ENCODE results near the gene DISP1.

The DISP1 gene

GRCh38 chr1:222814536-222815439, at the start of gene DISP1:
DISP1 (plus strand) TSS chr1:222815039; CDS start chr1:222942824, 127,785 bp downstream.
- peak; percentile 80 for DNase-seq

GRCh38 chr1:222767152-222767571, 47.7 kb upstream of the DISP1 start:
- DNase-seq = no peak

- DNase-seq = no peak
Observed at GRCh38 chr1:222768592-222768991, 46.2 kb upstream of the DISP1 start.

GRCh38 chr1:222769181-222769580, 45.7 kb upstream of the DISP1 start:
- DNase-seq = no peak

GRCh38 chr1:222769971-222770620, 44.7 kb upstream of the DISP1 start:
- no peak for DNase-seq

- no peak for DNase-seq
Observed at GRCh38 chr1:222772996-222773379, 41.9 kb upstream of the DISP1 start.

GRCh38 chr1:222777463-222777862, 37.4 kb upstream of the DISP1 start:
- DNase-seq = no peak

- DNase-seq = no peak
Observed at GRCh38 chr1:222777977-222778376, 36.9 kb upstream of the DISP1 start.

GRCh38 chr1:222781251-222781650, 33.6 kb upstream of the DISP1 start:
- no peak for DNase-seq

GRCh38 chr1:222783051-222783450, 31.8 kb upstream of the DISP1 start:
- DNase-seq = no peak

GRCh38 chr1:222784371-222784770, 30.5 kb upstream of the DISP1 start:
- no peak for DNase-seq

- DNase-seq = no peak
Observed at GRCh38 chr1:222784916-222785315, 29.9 kb upstream of the DISP1 start.

- DNase-seq = no peak
Observed at GRCh38 chr1:222785529-222785928, 29.3 kb upstream of the DISP1 start.

- no peak for DNase-seq
Observed at GRCh38 chr1:222786121-222786520, 28.7 kb upstream of the DISP1 start.

- DNase-seq = no peak
Observed at GRCh38 chr1:222787729-222788128, 27.1 kb upstream of the DISP1 start.

GRCh38 chr1:222788402-222789156, 26.3 kb upstream of the DISP1 start:
- DNase-seq = no peak

GRCh38 chr1:222790115-222790514, 24.7 kb upstream of the DISP1 start:
- no peak for DNase-seq

- no peak for DNase-seq
Observed at GRCh38 chr1:222790520-222790919, 24.3 kb upstream of the DISP1 start.

- no peak for DNase-seq
Observed at GRCh38 chr1:222791006-222791710, 23.7 kb upstream of the DISP1 start.

- DNase-seq = no peak
Observed at GRCh38 chr1:222792744-222793143, 22.1 kb upstream of the DISP1 start.

GRCh38 chr1:222794656-222795474, 20.0 kb upstream of the DISP1 start:
- DNase-seq = no peak

GRCh38 chr1:222798116-222798515, 16.7 kb upstream of the DISP1 start:
- DNase-seq = no peak
